GM18873 (cell line): ENCODE results near the gene C9orf85.

Experiments used
- ATAC-seq: cut with Tn5 transposase; IDR thresholded peaks from one replicate; pipeline ENCODE4 v1.9.1; 2021; ENCODE audit warnings: mild to moderate bottlenecking, moderate library complexity, moderate number of reproducible peaks; ENCODE audit not compliant: unreplicated experiment, low FRiP score

C9orf85 gene

GRCh38 chr9:71901695-71902597, 9.5 kb upstream of the C9orf85 start:
- ATAC-seq: no peak

- ATAC-seq: no peak
Observed at GRCh38 chr9:71904076-71904475, 7.4 kb upstream of the C9orf85 start.

GRCh38 chr9:71908825-71909224, 2.6 kb upstream of the C9orf85 start:
- ATAC-seq: no peak

- no peak for ATAC-seq
Observed at GRCh38 chr9:71909887-71910649, 1.4 kb upstream of the C9orf85 start.

- ATAC-seq: peak; percentile 22
Observed at GRCh38 chr9:71910650-71911060, 784 bp upstream of the C9orf85 start.

GRCh38 chr9:71911908-71912335, 483 bp downstream of the C9orf85 start:
- no peak for ATAC-seq

- ATAC-seq: no peak
Observed at GRCh38 chr9:71915495-71915894, 4.1 kb downstream of the C9orf85 start.

GRCh38 chr9:71916834-71917534, 5.5 kb downstream of the C9orf85 start:
- ATAC-seq: peak; percentile 61

GRCh38 chr9:71918419-71918818, 7.0 kb downstream of the C9orf85 start:
- ATAC-seq: no peak

GRCh38 chr9:71920456-71921189, 9.2 kb downstream of the C9orf85 start:
- no peak for ATAC-seq

GRCh38 chr9:71921190-71921814, 9.9 kb downstream of the C9orf85 start:
- ATAC-seq: no peak

- no peak for ATAC-seq
Observed at GRCh38 chr9:71924576-71924975, 13.1 kb downstream of the C9orf85 start.

GRCh38 chr9:71925834-71926233, 14.4 kb downstream of the C9orf85 start:
- ATAC-seq: no peak

GRCh38 chr9:71928376-71928775, 16.9 kb downstream of the C9orf85 start:
- ATAC-seq: no peak

- no peak for ATAC-seq
Observed at GRCh38 chr9:71928806-71929205, 17.4 kb downstream of the C9orf85 start.

- ATAC-seq: no peak
Observed at GRCh38 chr9:71929223-71929622, 17.8 kb downstream of the C9orf85 start.

GRCh38 chr9:71929791-71930440, 18.5 kb downstream of the C9orf85 start:
- ATAC-seq: no peak

- ATAC-seq: no peak
Observed at GRCh38 chr9:71931166-71931565, 19.7 kb downstream of the C9orf85 start.

GRCh38 chr9:71936066-71936465, 24.6 kb downstream of the C9orf85 start:
- no peak for ATAC-seq
